GM12801 (cell line): ENCODE measurements around the gene LAMP1.

Experiments
- TF ChIP-seq, protein P1 (sequence below): IDR thresholded peaks from one replicate; pipeline ENCODE4 v1.5.1; 2011; ENCODE audit warnings: control low read depth; ENCODE audit not compliant: insufficient read length; ENCODE audit errors: extremely low read depth

Gene LAMP1

GRCh38 chr13:113304121-113304520, 7.1 kb downstream of the LAMP1 start:
- TF ChIP-seq, protein P1, sequence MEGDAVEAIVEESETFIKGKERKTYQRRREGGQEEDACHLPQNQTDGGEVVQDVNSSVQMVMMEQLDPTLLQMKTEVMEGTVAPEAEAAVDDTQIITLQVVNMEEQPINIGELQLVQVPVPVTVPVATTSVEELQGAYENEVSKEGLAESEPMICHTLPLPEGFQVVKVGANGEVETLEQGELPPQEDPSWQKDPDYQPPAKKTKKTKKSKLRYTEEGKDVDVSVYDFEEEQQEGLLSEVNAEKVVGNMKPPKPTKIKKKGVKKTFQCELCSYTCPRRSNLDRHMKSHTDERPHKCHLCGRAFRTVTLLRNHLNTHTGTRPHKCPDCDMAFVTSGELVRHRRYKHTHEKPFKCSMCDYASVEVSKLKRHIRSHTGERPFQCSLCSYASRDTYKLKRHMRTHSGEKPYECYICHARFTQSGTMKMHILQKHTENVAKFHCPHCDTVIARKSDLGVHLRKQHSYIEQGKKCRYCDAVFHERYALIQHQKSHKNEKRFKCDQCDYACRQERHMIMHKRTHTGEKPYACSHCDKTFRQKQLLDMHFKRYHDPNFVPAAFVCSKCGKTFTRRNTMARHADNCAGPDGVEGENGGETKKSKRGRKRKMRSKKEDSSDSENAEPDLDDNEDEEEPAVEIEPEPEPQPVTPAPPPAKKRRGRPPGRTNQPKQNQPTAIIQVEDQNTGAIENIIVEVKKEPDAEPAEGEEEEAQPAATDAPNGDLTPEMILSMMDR, result no peak

DNA sequence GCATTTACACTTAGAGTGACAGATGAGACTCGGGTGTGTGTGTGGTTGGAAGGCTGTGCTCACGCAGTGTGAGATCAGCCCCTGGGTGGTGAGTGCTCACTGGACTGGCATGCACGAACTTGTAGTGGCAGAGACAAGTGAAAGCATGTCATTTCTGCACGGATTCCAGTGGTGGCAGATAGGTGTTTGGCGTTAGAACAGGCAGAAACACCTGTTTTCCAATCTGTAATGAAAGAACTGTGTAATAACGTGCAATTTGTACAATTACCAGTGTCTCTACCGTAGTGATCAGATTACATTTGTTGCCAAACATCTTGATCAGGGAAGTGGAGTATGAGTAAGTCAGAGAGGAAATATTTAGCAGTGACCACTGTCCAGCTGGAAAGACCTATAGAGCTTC, 8.2 kb downstream of the LAMP1 start:
- TF ChIP-seq, protein P1, result no peak

- TF ChIP-seq, protein P1, result no peak
Observed at GRCh38 chr13:113307491-113307890, 10.5 kb downstream of the LAMP1 start.

DNA sequence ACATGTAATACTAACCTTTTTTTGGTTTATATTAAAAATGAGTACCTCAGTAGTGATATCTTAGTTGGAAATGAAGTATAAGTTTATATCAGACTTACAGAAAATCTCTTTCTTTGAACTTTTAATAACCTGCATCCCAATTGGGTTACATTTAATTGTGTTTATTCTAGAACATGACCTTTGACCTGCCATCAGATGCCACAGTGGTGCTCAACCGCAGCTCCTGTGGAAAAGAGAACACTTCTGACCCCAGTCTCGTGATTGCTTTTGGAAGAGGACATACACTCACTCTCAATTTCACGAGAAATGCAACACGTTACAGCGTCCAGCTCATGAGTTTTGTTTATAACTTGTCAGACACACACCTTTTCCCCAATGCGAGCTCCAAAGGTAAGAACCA, 12.4 kb downstream of the LAMP1 start:
- TF ChIP-seq, protein P1, result no peak

DNA sequence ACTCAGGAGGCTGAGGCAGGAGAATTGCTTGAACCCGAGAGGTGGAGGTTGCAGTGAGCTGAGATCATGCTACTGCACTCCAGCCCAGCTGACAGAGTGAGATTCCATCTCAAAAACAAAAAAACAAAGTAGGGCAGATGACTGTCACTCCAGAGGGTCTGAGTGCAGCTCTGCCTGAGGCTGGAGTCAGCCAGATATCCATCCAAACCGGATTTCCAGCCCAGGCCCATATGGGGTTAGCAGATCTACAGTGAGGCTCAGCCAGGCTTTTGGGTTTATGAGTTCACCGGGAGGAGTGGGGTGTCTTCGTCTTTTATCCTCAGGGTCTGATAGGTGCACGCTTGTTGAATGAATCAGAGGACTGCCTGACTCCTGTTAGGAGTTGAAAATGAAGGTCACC, 19.0 kb downstream of the LAMP1 start:
- TF ChIP-seq, protein P1, result no peak

DNA sequence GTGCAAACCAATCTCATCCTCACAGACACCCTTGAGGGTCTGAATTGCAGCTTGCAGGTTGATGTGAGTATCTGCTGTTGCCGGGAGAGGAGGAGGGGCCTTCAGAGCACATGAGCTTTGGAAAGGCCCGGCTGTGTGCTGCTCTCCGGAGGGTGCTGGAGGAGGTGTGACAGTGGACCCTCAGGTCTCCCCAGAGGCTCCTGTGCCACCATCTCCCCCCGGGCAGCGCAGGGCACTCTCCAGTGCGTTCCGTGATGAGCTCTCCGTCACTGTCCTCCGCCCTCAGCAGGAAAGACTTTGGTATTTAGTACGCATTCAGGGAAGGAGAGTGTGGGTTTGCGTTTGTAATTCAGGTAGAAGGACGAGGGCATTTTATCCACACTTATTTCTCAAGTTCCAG, 20.0 kb downstream of the LAMP1 start:
- TF ChIP-seq, protein P1, result no peak

- TF ChIP-seq, protein P1, result no peak
Observed at GRCh38 chr13:113318956-113319355, 21.9 kb downstream of the LAMP1 start.

DNA sequence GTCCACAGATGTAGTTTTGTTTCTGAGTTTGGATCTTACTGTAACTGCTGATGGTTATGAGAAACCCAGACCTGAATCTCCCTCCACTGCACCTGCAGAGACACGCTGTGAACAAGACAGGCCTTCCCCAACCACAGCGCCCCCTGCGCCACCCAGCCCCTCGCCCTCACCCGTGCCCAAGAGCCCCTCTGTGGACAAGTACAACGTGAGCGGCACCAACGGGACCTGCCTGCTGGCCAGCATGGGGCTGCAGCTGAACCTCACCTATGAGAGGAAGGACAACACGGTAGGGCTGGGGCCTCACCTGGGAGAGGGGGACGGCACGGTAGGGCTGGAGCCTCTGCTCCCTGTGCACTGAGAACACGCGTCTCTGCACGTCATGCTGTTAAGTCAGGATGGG, 22.3 kb downstream of the LAMP1 start:
- TF ChIP-seq, protein P1, result no peak
